GM19351 (cell line): ENCODE data around the gene TMEM151B.

Experiments used
- ATAC-seq: cut with Tn5 transposase; IDR thresholded peaks from one replicate; pipeline ENCODE4 v1.9.1; 2021; ENCODE audit warnings: mild to moderate bottlenecking, moderate library complexity; ENCODE audit not compliant: unreplicated experiment

The TMEM151B gene

GRCh38 chr6:44263354-44264100 lies 6.7 kb upstream of the TMEM151B start:
- ATAC-seq = no peak

GRCh38 chr6:44264154-44265006 lies 5.9 kb upstream of the TMEM151B start:
- peak; percentile 35 for ATAC-seq

- ATAC-seq = peak; percentile 30
Measured at GRCh38 chr6:44265007-44265721, 5.1 kb upstream of the TMEM151B start, which contains the start of gene NFKBIE. NFKBIE (minus strand) TSS chr6:44265551; CDS start chr6:44265346, 205 bp downstream.

- ATAC-seq = no peak
Measured at GRCh38 chr6:44265722-44266233, 4.5 kb upstream of the TMEM151B start.

- ATAC-seq = peak; percentile 41
Measured at GRCh38 chr6:44266347-44266746, 3.9 kb upstream of the TMEM151B start.

GRCh38 chr6:44267252-44267651 lies 3.0 kb upstream of the TMEM151B start:
- ATAC-seq = no peak

- no peak for ATAC-seq
Measured at GRCh38 chr6:44268095-44268628, 2.1 kb upstream of the TMEM151B start.

GRCh38 chr6:44269178-44269920 lies 901 bp upstream of the TMEM151B start:
- no peak for ATAC-seq

GRCh38 chr6:44270526-44271405 lies 516 bp downstream of the TMEM151B start:
- ATAC-seq = no peak

GRCh38 chr6:44271406-44271723 lies 1.1 kb downstream of the TMEM151B start:
- ATAC-seq = no peak

GRCh38 chr6:44271914-44272313 lies 1.7 kb downstream of the TMEM151B start:
- ATAC-seq = no peak

GRCh38 chr6:44272529-44272928 lies 2.3 kb downstream of the TMEM151B start:
- no peak for ATAC-seq

- no peak for ATAC-seq
Measured at GRCh38 chr6:44272999-44273566, 2.8 kb downstream of the TMEM151B start.

- ATAC-seq = no peak
Measured at GRCh38 chr6:44273617-44274016, 3.4 kb downstream of the TMEM151B start.

GRCh38 chr6:44275271-44275748 lies 5.1 kb downstream of the TMEM151B start:
- ATAC-seq = no peak

GRCh38 chr6:44275749-44276648 lies 5.7 kb downstream of the TMEM151B start:
- ATAC-seq = no peak

- no peak for ATAC-seq
Measured at GRCh38 chr6:44276667-44277640, 6.7 kb downstream of the TMEM151B start.
